SK-N-SH (cell line): ENCODE data around the gene PIAS2. TPM values are rescaled to one million over a fixed set of nuclear protein-coding genes. Genes with fewer than 3 reads are reported as not detected.
A peak's percentile ranks its signal among the peaks of the same experiment; 100 is the strongest.

ENCODE experiments used
- CHD2 ChIP-seq: fragments of 150-350 bp; IDR thresholded peaks from 2 replicates; pipeline ENCODE4 v1.6.1; 2018; ENCODE audit warnings: low read length; ENCODE audit not compliant: partially characterized antibody
- EP300 ChIP-seq, 2 experiments: IDR thresholded peaks; 2 replicates each; pipeline versions ENCODE4 v1.4.0 to v1.6.1; 2012; ENCODE audit warnings: borderline replicate concordance in 1 of 2, low read depth in 1 of 2, low read length in 1 of 2
- FOXJ3 ChIP-seq: sonication (generic); formaldehyde crosslinking; IDR thresholded peaks from 2 replicates; pipeline ENCODE4 v1.5.1; 2020; ENCODE audit warnings: mild to moderate bottlenecking, missing genetic modification reagents
- FOXM1 ChIP-seq: IDR thresholded peaks from 2 replicates; pipeline ENCODE4 v1.4.0; 2012; ENCODE audit warnings: low read depth, mild to moderate bottlenecking
- GABPA ChIP-seq: IDR thresholded peaks from 2 replicates; pipeline ENCODE4 v1.4.0; 2012; ENCODE audit warnings: low read depth, mild to moderate bottlenecking
- JUND ChIP-seq: IDR thresholded peaks from 2 replicates; pipeline ENCODE4 v1.4.0; 2012
- MEF2A ChIP-seq: IDR thresholded peaks from 2 replicates; pipeline ENCODE4 v1.4.0; 2012; ENCODE audit warnings: low read depth, borderline replicate concordance
- MXI1 ChIP-seq: IDR thresholded peaks from 2 replicates; pipeline ENCODE4 v1.6.1; 2012; ENCODE audit warnings: mild to moderate bottlenecking, low read depth, low read length, improper control_type of control experiment
- NFIC ChIP-seq: IDR thresholded peaks from 2 replicates; pipeline ENCODE4 v1.4.0; 2012; ENCODE audit warnings: borderline replicate concordance
- NRF1 ChIP-seq: IDR thresholded peaks from 2 replicates; pipeline ENCODE4 v1.6.1; 2012; ENCODE audit warnings: low read depth, mild to moderate bottlenecking, low read length
- POLR2AphosphoS5 ChIP-seq: IDR thresholded peaks from 2 replicates; pipeline ENCODE4 v1.6.1; 2012; ENCODE audit warnings: low read depth, low read length
- RFX5 ChIP-seq: IDR thresholded peaks from 2 replicates; pipeline ENCODE4 v1.6.1; 2012; ENCODE audit warnings: mild to moderate bottlenecking, improper control_type of control experiment, low read length
- RXRA ChIP-seq: IDR thresholded peaks from 2 replicates; pipeline ENCODE4 v1.4.0; 2012; ENCODE audit warnings: low read depth, mild to moderate bottlenecking, borderline replicate concordance
- SIN3A ChIP-seq: IDR thresholded peaks from 2 replicates; pipeline ENCODE4 v1.6.1; 2012; ENCODE audit warnings: low read depth, mild to moderate bottlenecking, low read length, moderate library complexity, borderline replicate concordance
- TAF1 ChIP-seq: IDR thresholded peaks from 2 replicates; pipeline ENCODE4 v1.6.1; 2012; ENCODE audit warnings: low read depth, mild to moderate bottlenecking, low read length, moderate library complexity, borderline replicate concordance
- TCF12 ChIP-seq: IDR thresholded peaks from 2 replicates; pipeline ENCODE4 v1.4.0; 2012
- TEAD4 ChIP-seq: IDR thresholded peaks from 2 replicates; pipeline ENCODE4 v1.4.0; 2012; ENCODE audit warnings: mild to moderate bottlenecking, borderline replicate concordance; ENCODE audit not compliant: insufficient read depth
- YY1 ChIP-seq: IDR thresholded peaks from 2 replicates; pipeline ENCODE4 v1.4.0; 2012; ENCODE audit warnings: low read depth, mild to moderate bottlenecking
- polyA plus RNA-seq, 3 experiments: library from polyadenylated mRNA; depleted of rRNA; stranded (reverse); fragments of >200 nt; gene quantifications; 2 replicates each; pipeline ENCODE4 v1.2.3, GENCODE V29; 2012
- TF ChIP-seq, protein P1 (sequence below): IDR thresholded peaks from 2 replicates; pipeline ENCODE4 v1.4.0; 2012; ENCODE audit warnings: low read depth
- TF ChIP-seq, protein P2 (sequence below): IDR thresholded peaks from 2 replicates; pipeline ENCODE4; 2012
- TF ChIP-seq, protein P3 (sequence below): IDR thresholded peaks from 2 replicates; pipeline ENCODE4 v1.6.1; 2012; ENCODE audit warnings: mild to moderate bottlenecking, low read depth, low read length, moderate library complexity

PIAS2 gene
- polyA plus RNA-seq, 1 of the 3 experiments (the other 2 are of a cell fraction) = 9.0 TPM

DNA sequence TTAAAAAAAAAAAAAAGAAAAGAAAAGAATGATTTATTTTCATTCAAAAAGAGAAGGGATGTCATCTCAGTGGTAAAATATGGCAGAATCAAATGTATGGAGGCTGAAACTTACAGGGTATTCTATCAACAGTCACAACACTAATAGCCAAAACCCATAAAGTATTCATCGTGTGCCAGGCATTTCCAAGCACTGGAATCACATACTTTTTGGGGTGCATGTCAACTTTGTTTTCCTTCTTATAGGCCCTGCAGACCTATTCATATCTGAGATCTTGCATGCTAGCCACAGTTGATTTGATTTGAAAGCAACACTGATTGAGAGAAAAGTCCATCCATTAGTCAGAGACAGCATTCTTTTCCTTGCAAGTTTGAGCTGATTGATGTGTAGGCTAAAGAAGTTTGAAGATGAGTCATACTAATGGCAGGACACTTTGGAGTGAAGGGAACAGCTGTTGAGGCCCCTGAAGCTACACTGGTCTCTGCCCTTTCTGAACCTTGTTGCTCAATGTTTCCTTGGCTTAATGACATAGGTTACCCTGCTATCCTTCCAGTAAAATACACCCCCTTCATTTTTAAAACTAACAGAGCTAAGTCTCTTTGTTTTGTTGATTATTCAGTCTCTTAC, 22.1 kb upstream of the PIAS2 start (continued):
- TF ChIP-seq, protein P1, sequence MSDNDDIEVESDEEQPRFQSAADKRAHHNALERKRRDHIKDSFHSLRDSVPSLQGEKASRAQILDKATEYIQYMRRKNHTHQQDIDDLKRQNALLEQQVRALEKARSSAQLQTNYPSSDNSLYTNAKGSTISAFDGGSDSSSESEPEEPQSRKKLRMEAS = no peak
- TF ChIP-seq YY1 (no peak), EP300 (IDR thresholded peaks at IDR 0.05; ENCODE audit: borderline replicate concordance in 1 of 2, low read depth in 1 of 2, low read length in 1 of 2) (peak; percentile 62 to 82; a peak in 2 of 4 replicates), CHD2 (no peak), TAF1 (0 out of 2 replicates have a peak, but pooled peaks have one; percentile 26), TEAD4 (peak; percentile 70; the same call in 1 of the 2 replicates), NRF1 (no peak), SIN3A (peak; percentile 41; the same call in 1 of the 2 replicates), JUND (peak; percentile 84), FOXM1 (peak; percentile 80; the same call in 1 of the 2 replicates), RFX5 (no peak), MEF2A (no peak), MXI1 (no peak), GABPA (no peak), FOXJ3 (CRISPR knock-in tag) (no peak), TCF12 (peak; percentile 90), NFIC (peak; percentile 52; the same call in 1 of the 2 replicates), RXRA (no peak), POLR2AphosphoS5 (peak; percentile 58)
- TF ChIP-seq, protein P2, sequence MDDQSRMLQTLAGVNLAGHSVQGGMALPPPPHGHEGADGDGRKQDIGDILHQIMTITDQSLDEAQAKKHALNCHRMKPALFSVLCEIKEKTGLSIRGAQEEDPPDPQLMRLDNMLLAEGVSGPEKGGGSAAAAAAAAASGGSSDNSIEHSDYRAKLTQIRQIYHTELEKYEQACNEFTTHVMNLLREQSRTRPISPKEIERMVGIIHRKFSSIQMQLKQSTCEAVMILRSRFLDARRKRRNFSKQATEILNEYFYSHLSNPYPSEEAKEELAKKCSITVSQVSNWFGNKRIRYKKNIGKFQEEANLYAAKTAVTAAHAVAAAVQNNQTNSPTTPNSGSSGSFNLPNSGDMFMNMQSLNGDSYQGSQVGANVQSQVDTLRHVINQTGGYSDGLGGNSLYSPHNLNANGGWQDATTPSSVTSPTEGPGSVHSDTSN = peak; percentile 97
- TF ChIP-seq, protein P3, sequence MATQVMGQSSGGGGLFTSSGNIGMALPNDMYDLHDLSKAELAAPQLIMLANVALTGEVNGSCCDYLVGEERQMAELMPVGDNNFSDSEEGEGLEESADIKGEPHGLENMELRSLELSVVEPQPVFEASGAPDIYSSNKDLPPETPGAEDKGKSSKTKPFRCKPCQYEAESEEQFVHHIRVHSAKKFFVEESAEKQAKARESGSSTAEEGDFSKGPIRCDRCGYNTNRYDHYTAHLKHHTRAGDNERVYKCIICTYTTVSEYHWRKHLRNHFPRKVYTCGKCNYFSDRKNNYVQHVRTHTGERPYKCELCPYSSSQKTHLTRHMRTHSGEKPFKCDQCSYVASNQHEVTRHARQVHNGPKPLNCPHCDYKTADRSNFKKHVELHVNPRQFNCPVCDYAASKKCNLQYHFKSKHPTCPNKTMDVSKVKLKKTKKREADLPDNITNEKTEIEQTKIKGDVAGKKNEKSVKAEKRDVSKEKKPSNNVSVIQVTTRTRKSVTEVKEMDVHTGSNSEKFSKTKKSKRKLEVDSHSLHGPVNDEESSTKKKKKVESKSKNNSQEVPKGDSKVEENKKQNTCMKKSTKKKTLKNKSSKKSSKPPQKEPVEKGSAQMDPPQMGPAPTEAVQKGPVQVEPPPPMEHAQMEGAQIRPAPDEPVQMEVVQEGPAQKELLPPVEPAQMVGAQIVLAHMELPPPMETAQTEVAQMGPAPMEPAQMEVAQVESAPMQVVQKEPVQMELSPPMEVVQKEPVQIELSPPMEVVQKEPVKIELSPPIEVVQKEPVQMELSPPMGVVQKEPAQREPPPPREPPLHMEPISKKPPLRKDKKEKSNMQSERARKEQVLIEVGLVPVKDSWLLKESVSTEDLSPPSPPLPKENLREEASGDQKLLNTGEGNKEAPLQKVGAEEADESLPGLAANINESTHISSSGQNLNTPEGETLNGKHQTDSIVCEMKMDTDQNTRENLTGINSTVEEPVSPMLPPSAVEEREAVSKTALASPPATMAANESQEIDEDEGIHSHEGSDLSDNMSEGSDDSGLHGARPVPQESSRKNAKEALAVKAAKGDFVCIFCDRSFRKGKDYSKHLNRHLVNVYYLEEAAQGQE = no peak
